Fibroblast of mammary gland (primary cell): ENCODE data around the gene COG1.

Experiments
- DNase-seq: peaks from one replicate; pipeline ENCODE4 v3.0.0-alpha.2; 2010; ENCODE audit warnings: low read depth
- H3K4me3 ChIP-seq: 2 replicates; pipeline ENCODE4 v1.5.1; 2011; ENCODE audit warnings: low read depth, mild to moderate bottlenecking, low read length, moderate library complexity; ENCODE audit not compliant: control insufficient read depth
- CTCF ChIP-seq: conservative IDR thresholded peaks from 2 replicates; pipeline ENCODE4 v1.5.1; 2011; ENCODE audit warnings: low read depth, low read length, inconsistent platforms; ENCODE audit not compliant: control insufficient read depth, insufficient read depth

Gene COG1

GRCh38 chr17:73200476-73200875, 7.6 kb downstream of the COG1 start:
- H3K4me3 ChIP-seq: no peak overlapping the region
- no peak for DNase-seq
- TF ChIP-seq CTCF: no peak

DNA sequence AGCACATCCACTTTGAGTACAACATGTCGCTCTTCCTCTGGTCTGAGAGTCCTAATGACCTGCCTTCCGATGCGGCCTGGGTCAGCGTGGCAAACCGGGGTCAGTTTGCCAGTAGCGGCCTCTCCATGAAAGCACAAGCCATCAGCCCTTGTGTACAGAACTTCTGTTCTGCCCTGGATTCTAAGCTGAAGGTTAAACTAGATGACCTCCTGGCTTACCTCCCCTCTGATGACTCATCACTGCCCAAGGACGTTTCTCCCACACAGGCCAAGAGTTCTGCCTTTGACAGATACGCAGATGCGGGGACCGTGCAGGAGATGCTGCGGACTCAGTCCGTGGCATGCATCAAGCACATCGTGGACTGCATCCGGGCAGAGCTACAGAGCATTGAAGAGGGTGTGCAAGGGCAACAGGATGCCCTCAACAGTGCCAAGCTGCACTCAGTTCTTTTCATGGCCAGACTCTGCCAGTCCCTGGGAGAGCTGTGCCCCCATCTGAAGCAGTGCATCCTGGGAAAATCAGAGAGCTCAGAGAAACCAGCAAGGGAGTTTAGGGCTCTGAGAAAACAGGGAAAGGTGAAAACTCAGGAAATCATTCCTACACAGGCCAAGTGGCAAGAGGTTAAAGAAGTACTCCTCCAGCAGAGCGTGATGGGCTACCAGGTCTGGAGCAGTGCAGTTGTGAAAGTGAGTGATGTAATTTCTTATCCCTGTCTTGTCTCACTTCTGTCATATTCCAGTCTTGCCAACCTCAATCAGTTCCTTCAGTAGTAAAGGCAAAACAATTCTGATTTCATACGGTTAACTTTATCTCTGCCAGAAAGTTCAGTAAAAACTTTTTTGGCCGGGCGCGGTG, 8.6 kb downstream of the COG1 start:
- no peak for TF ChIP-seq CTCF
- no peak overlapping the region for H3K4me3 ChIP-seq
- DNase-seq: peak; percentile 49

DNA sequence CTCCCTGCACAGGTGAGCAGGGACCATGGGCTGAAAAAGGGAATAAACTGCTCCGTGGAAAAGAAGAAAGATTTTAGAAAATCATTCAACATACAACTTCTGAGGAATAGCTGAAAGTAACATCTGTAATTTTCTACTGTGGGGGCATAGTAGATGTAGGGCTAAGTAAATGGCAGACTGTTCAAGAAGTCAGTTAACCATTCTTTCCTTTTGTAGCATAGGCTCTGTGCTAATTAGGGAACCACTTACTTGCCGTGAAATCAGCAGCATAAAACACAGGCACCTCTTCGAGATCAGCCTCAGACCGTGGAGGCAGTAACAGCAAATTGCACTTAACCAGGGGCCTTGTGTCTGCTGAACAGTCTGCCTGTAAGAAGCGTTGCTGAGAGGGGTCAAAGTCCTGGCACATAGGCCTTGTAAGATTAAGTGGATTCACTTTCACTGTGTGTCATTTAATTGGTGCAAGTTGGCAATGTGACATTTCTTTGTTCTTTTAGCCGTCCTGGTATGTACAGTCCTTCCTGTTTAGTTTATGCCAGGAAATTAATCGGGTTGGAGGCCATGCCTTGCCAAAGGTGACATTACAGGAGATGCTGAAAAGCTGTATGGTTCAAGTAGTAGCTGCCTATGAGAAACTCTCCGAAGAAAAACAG, 10.4 kb downstream of the COG1 start:
- no peak for DNase-seq
- TF ChIP-seq CTCF: no peak
- no peak overlapping the region for H3K4me3 ChIP-seq

DNA sequence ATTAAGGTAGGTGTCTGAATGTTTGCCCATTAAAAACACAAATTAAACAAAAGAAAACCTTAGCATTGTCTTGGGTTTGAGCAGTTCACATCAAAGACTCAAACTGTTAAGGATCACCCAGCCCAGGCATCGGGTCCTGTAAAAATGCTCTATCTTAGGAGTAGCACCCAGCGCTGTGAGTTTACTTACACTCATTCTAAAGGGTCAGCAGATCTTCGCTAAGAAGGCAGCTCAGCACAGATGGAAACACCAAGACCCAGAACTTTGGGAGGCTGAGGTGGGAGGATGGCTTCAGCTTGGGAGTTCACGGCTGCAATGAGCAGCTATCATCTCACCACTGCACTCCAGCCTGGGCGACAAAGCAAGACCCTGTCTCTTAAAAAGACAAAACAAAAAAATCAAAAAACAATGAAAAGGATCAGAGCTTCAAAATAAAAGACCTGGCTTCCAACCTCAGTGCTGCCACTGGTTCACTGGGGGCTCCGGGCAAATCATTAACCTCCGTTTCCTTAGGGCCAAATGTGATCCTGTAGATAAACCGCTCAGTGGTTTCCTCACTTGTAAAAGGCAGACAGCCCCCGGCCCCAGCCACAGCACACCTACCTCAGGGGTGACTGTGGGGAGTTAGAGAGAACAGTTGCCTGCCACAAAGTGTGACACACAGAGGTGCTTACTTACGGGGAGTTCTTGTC, 11.1 kb downstream of the COG1 start:
- no peak overlapping the region for H3K4me3 ChIP-seq
- DNase-seq: no peak
- no peak for TF ChIP-seq CTCF

DNA sequence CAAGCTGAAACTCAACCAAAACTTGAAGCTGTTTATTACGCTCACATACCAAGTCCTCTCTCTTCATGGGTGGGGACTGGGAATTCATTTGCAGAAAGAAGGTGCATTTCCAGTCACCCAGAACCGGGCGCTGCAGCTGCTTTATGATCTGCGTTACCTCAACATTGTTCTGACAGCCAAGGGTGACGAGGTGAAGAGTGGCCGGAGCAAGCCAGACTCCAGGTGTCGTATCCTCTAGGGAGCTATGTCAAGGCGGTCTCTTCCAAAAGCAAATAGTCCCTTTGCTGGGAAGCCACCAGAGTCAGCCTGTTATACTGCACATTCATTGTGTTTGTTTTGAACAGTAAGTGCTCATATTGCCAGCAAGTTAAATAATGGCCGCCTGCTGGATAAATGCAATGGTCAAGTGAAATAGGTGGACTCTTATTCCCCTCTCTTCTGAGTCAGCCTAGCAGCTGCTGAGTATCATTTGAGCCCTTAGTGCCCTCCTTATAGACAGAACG, 12.7 kb downstream of the COG1 start:
- no peak for DNase-seq
- TF ChIP-seq CTCF: no peak
- H3K4me3 ChIP-seq: no peak overlapping the region

GRCh38 chr17:73208139-73208827, 15.4 kb downstream of the COG1 start:
- no peak overlapping the region for H3K4me3 ChIP-seq
- DNase-seq: no peak
- TF ChIP-seq CTCF: no peak
